ENCODE measurements around the gene TMEM272. TPM values are rescaled to one million over a fixed set of nuclear protein-coding genes. Genes with fewer than 3 reads are reported as not detected.

The TMEM272 gene
- total and polyA plus RNA-seq, 9 of the 15 experiments (the other 6 are each of a cell fraction or from before 2014, with no cell fraction given) = 0.04 to 0.16 (median 0.06) TPM; not detected in 2

DNA sequence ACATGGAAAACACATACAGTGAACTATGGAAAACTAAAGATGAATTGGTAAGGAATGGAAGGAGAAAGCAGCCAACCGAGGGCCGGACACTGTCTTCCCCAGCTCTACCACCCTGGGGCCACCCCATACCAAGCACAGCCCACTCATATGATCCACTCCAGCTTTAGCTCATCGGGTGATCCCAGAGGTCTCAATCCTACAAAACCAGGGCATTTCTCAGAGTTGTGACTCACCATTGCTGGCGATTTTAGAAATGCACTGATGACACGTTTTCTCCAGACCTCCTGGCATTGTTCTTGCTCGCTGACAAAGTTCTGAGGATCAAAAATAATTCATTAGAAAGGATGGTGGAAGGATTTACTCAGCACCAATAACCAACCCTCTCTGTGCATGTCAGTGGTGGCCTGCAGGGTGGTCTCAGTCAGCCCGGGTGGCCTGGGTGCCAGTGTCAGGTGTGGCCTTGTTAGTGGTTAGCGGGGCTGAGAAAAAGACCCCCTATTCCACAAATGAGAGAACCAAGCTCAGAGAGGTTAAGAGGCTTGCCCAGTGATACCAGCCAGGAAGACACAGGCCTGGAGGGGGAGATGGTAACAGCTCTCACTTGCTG, 6.6 kb downstream of the TMEM272 start:
- DNase-seq (ENCODE audit: extremely low read depth in 1 of 4, low spot score in 3 of 4) (no peak), FAIRE-seq (no peak), ATAC-seq (no peak)
- Histone ChIP-seq H4K20me1 (replicated peaks; ENCODE audit: control insufficient read depth, insufficient read depth, low read length) (no peaks in the 10 kb centered on the region), H3K36me3 (ENCODE audit: control insufficient read depth, insufficient read depth, low read length) (no peaks in the 10 kb centered on the region), H2AFZ (ENCODE audit: low read depth, low read length) (no peak overlapping the region), H3K9ac (ENCODE audit: insufficient read depth in 1 of 2, low read depth in 2 of 2, low read length in 2 of 2) (no peak overlapping the region), H3K79me2 (ENCODE audit: control insufficient read depth, insufficient read depth, low read length) (no peaks in the 10 kb centered on the region), H3K9me3 (replicated peaks; ENCODE audit: control insufficient read depth, insufficient read depth, low read depth, low read length) (no peaks in the 10 kb centered on the region), H3K4me3 (no peak overlapping the region), H3K9me1 (ENCODE audit: control insufficient read depth, insufficient read depth, low read length) (no peaks in the 10 kb centered on the region), H3K4me1 (replicated peaks in 1 of 2; ENCODE audit: control insufficient read depth in 2 of 2, insufficient read depth in 2 of 2, low read length in 2 of 2) (peaks cover 0 to 8% of the 10 kb centered on the region in 2 experiments; a peak in 2 of 5 replicates), H3K27me3 (ENCODE audit: control insufficient read depth in 2 of 2, insufficient read depth in 2 of 2, low read length in 2 of 2) (peaks cover 0 to 5% of the 10 kb centered on the region in 2 experiments; a peak in 1 of 5 replicates), H3K27ac (ENCODE audit: extremely low read depth, low read depth, low read length) (no peak overlapping the region), H3K4me2 (ENCODE audit: insufficient read depth, low read length) (no peak overlapping the region)
- ChIA-PET CTCF (ENCODE audit: low intra/inter-chr PET ratio) (no interaction called here), POLR2A (no interaction called here)
- intact Hi-C loops (cut with micrococcal nuclease) (no loop called here), in situ Hi-C loops (cut with MboI) (no loop called here)
- 36% methylated on average over 8 of the region's 8 CpGs for WGBS (ENCODE audit: insufficient coverage, low coverage, missing lambda C conversion rate)
- BruUV-seq (replicated peaks) = no TSS peak
- no peak for TF ChIP-seq ZNF699 (CRISPR knock-in tag; IDR thresholded peaks at IDR 0.05; ENCODE audit: insufficient replicate concordance)
- TF ChIP-seq KDM2B (CRISPR knock-in tag; IDR thresholded peaks at IDR 0.05) = no peak
- TF ChIP-seq BMI1 (IDR thresholded peaks at IDR 0.05; ENCODE audit: low read length) = no peak
- TF ChIP-seq LARP7 (IDR thresholded peaks at IDR 0.05) = no peak
- TF ChIP-seq JUND (IDR thresholded peaks at IDR 0.05; ENCODE audit: borderline replicate concordance, low read depth, low read length) = no peak
- no peak for TF ChIP-seq JUND (tag; IDR thresholded peaks at IDR 0.05; ENCODE audit: borderline replicate concordance, low read depth, low read length)
- TF ChIP-seq ETV6 (IDR thresholded peaks at IDR 0.05; ENCODE audit: borderline replicate concordance in 1 of 2, low read depth in 2 of 2, low read length in 1 of 2) = no peak
- TF ChIP-seq ETV6 (CRISPR knock-in tag; IDR thresholded peaks at IDR 0.05; ENCODE audit: borderline replicate concordance) = no peak
- no peak for TF ChIP-seq ZNF707 (CRISPR knock-in tag; conservative IDR thresholded peaks at IDR 0.05)
- TF ChIP-seq, protein P1, sequence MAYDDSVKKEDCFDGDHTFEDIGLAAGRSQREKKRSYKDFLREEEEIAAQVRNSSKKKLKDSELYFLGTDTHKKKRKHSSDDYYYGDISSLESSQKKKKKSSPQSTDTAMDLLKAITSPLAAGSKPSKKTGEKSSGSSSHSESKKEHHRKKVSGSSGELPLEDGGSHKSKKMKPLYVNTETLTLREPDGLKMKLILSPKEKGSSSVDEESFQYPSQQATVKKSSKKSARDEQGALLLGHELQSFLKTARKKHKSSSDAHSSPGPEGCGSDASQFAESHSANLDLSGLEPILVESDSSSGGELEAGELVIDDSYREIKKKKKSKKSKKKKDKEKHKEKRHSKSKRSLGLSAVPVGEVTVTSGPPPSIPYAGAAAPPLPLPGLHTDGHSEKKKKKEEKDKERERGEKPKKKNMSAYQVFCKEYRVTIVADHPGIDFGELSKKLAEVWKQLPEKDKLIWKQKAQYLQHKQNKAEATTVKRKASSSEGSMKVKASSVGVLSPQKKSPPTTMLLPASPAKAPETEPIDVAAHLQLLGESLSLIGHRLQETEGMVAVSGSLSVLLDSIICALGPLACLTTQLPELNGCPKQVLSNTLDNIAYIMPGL (CRISPR knock-in tag; IDR thresholded peaks at IDR 0.05) = no peak
- no peak for TF ChIP-seq EWSR1 (IDR thresholded peaks at IDR 0.05; ENCODE audit: borderline replicate concordance, low read depth, partially characterized antibody)
- no peak for TF ChIP-seq KDM5B (IDR thresholded peaks at IDR 0.05; ENCODE audit: insufficient replicate concordance, low read depth, low read length)
- TF ChIP-seq ZBTB26 (CRISPR knock-in tag; IDR thresholded peaks at IDR 0.05) = no peak
